H1 (cell line): ENCODE measurements around the gene KCMF1. TPM values are rescaled to one million over a fixed set of nuclear protein-coding genes. Genes with fewer than 3 reads are reported as not detected.

Experiments used
- CTCF ChIA-PET: fragments of 300-600 bp; sonication (Branson Sonifier 250); formaldehyde crosslinking; loops from one replicate; lab custom pipeline; 2021; ENCODE audit not compliant: partially characterized antibody; lab: Charles Lee
- POLR2A ChIA-PET: fragments of 300-600 bp; sonication (Branson Sonifier 250); formaldehyde crosslinking; loops from one replicate; lab custom pipeline; 2021; ENCODE audit warnings: inconsistent platforms; ENCODE audit not compliant: partially characterized antibody; lab: Charles Lee
- DNase-seq, 2 experiments: peaks; one replicate each; pipeline versions ENCODE4 v3.0.0 to v3.0.0-alpha.2; 2010 to 2022; ENCODE audit warnings: low spot score in 2 of 2, low read depth in 1 of 2, mixed read lengths in 1 of 2
- FAIRE-seq: peaks from 2 replicates; lab custom pipeline; 2011; peaks lifted over from hg19 to GRCh38; lab: Jason Lieb, UNC
- H2AFZ ChIP-seq: 2 replicates; pipeline ENCODE4 v1.8.1; 2012; ENCODE audit warnings: low read length, inconsistent platforms
- H2AK5ac ChIP-seq: 2 replicates; pipeline ENCODE4 v1.6.1; 2013; ENCODE audit warnings: low read depth, low read length
- H2BK120ac ChIP-seq: replicated peaks from 2 replicates; pipeline ENCODE3; 2013; ENCODE audit warnings: low read depth, low read length, inconsistent platforms
- H2BK12ac ChIP-seq: 2 replicates; pipeline ENCODE4 v1.6.1; 2013; ENCODE audit warnings: low read depth, low read length
- H2BK15ac ChIP-seq: 2 replicates; pipeline ENCODE4 v1.6.1; 2013; ENCODE audit warnings: low read length
- H2BK20ac ChIP-seq: 2 replicates; pipeline ENCODE4 v1.6.1; 2013; ENCODE audit warnings: low read length
- H2BK5ac ChIP-seq: 2 replicates; pipeline ENCODE4 v1.6.1; 2013; ENCODE audit warnings: low read depth, low read length
- H3K14ac ChIP-seq: 2 replicates; pipeline ENCODE4 v1.6.1; 2013; ENCODE audit warnings: inconsistent platforms; ENCODE audit not compliant: insufficient read length
- H3K18ac ChIP-seq: 2 replicates; pipeline ENCODE4 v1.6.1; 2013; ENCODE audit warnings: low read length; ENCODE audit errors: extremely low read depth
- H3K23ac ChIP-seq: 2 replicates; pipeline ENCODE4 v1.6.1; 2013; ENCODE audit warnings: inconsistent platforms; ENCODE audit not compliant: insufficient read length
- H3K23me2 ChIP-seq: 2 replicates; pipeline ENCODE4 v1.6.1; 2013; ENCODE audit warnings: low read depth, low read length
- H3K27ac ChIP-seq: 2 replicates; pipeline ENCODE4 v1.6.1; 2011; ENCODE audit warnings: low read depth, low read length, inconsistent platforms
- H3K27me3 ChIP-seq, 4 experiments: replicated peaks in 1 of 4; 1 replicate in 1 of 4; 2 replicates in 3 of 4; pipeline versions ENCODE4 v1.6.1 to v1.8.1; 2011 to 2013; ENCODE audit warnings: low read length in 3 of 4, mild to moderate bottlenecking in 3 of 4, inconsistent platforms in 2 of 4, mixed read lengths in 2 of 4, moderate library complexity in 1 of 4; ENCODE audit not compliant: control insufficient read depth in 3 of 4, insufficient read depth in 3 of 4; ENCODE audit errors: extremely low read depth in 1 of 4
- H3K36me3 ChIP-seq, 4 experiments: 2 replicates each; pipeline versions ENCODE4 v1.6.1 to v1.8.1; 2011 to 2013; ENCODE audit warnings: mild to moderate bottlenecking in 4 of 4, low read length in 3 of 4, moderate library complexity in 2 of 4, control low read depth in 1 of 4, inconsistent platforms in 1 of 4; ENCODE audit not compliant: insufficient read depth in 4 of 4, control insufficient read depth in 2 of 4
- H3K4ac ChIP-seq: replicated peaks from 2 replicates; pipeline ENCODE3; 2013; ENCODE audit warnings: low read length, low read depth, mixed read lengths, inconsistent platforms; ENCODE audit not compliant: insufficient read length
- H3K4me1 ChIP-seq, 4 experiments: replicated peaks in 1 of 4; 1 replicate in 1 of 4; 2 replicates in 3 of 4; pipeline versions ENCODE4 v1.6.1 to v1.8.1; 2011 to 2013; ENCODE audit warnings: low read length in 3 of 4, inconsistent platforms in 2 of 4, mixed read lengths in 1 of 4; ENCODE audit not compliant: insufficient read depth in 4 of 4, control insufficient read depth in 3 of 4
- H3K4me2 ChIP-seq, 2 experiments: 2 replicates each; pipeline versions ENCODE4 v1.6.1 to v1.8.1; 2011 to 2013; ENCODE audit warnings: low read depth in 2 of 2, low read length in 2 of 2, control low read depth in 1 of 2, inconsistent platforms in 1 of 2, mild to moderate bottlenecking in 1 of 2; ENCODE audit not compliant: insufficient read depth in 1 of 2
- H3K4me3 ChIP-seq, 4 experiments: fragments of 200-600, 300-600 bp in 1 of 4; sonication (generic), shearing (Covaris generic), sonication (Bioruptor Twin) in 1 of 4; 2 replicates each; pipeline versions ENCODE4 v1.5.1 to v1.8.1; 2011 to 2016; ENCODE audit warnings: low read length in 4 of 4, low read depth in 3 of 4, control low read depth in 2 of 4, inconsistent platforms in 2 of 4, mild to moderate bottlenecking in 2 of 4, mixed read lengths in 1 of 4, moderate library complexity in 1 of 4; ENCODE audit not compliant: insufficient read depth in 2 of 4; ENCODE audit errors: extremely low read depth in 1 of 4
- H3K56ac ChIP-seq: replicated peaks from 2 replicates; pipeline ENCODE3; 2013; ENCODE audit warnings: low read depth, mild to moderate bottlenecking, mixed read lengths, low read length, inconsistent platforms; ENCODE audit not compliant: insufficient read length
- H3K79me1 ChIP-seq: 2 replicates; pipeline ENCODE4 v1.6.1; 2013; ENCODE audit warnings: low read depth, low read length, control low read depth
- H3K79me2 ChIP-seq, 2 experiments: 2 replicates each; pipeline versions ENCODE4 v1.6.1 to v1.8.1; 2012 to 2013; ENCODE audit warnings: low read length in 2 of 2, mild to moderate bottlenecking in 2 of 2, inconsistent platforms in 1 of 2; ENCODE audit not compliant: insufficient read depth in 2 of 2, control insufficient read depth in 1 of 2
- H3K9ac ChIP-seq, 4 experiments: replicated peaks in 1 of 4; 1 replicate in 1 of 4; 2 replicates in 3 of 4; pipeline versions ENCODE4 v1.6.1 to v1.8.1; 2011 to 2013; ENCODE audit warnings: low read depth in 3 of 4, low read length in 3 of 4, control low read depth in 2 of 4, mild to moderate bottlenecking in 2 of 4, moderate library complexity in 2 of 4, inconsistent platforms in 1 of 4; ENCODE audit errors: extremely low read depth in 1 of 4
- H3K9me3 ChIP-seq, 2 experiments: 2 replicates each; pipeline versions ENCODE4 v1.6.1 to v1.8.1; 2012 to 2013; ENCODE audit warnings: mild to moderate bottlenecking in 2 of 2, moderate library complexity in 2 of 2, control low read depth in 1 of 2, inconsistent platforms in 1 of 2, low read depth in 1 of 2, low read length in 1 of 2, mixed read lengths in 1 of 2; ENCODE audit not compliant: insufficient read depth in 2 of 2
- H4K20me1 ChIP-seq, 2 experiments: replicated peaks in 1 of 2; 2 replicates each; pipeline versions ENCODE3 to v1.8.1; 2011 to 2013; ENCODE audit warnings: inconsistent platforms in 2 of 2, low read length in 2 of 2, mild to moderate bottlenecking in 1 of 2; ENCODE audit not compliant: insufficient read depth in 2 of 2, control insufficient read depth in 1 of 2
- H4K5ac ChIP-seq: 2 replicates; pipeline ENCODE4 v1.6.1; 2013; ENCODE audit warnings: low read length, low read depth, mixed read lengths, inconsistent platforms; ENCODE audit not compliant: insufficient read length
- H4K8ac ChIP-seq: 2 replicates; pipeline ENCODE4 v1.8.0; 2013; ENCODE audit warnings: mild to moderate bottlenecking, moderate library complexity, low read length, inconsistent platforms; ENCODE audit not compliant: insufficient read depth; ENCODE audit errors: extremely low read depth
- H4K91ac ChIP-seq: replicated peaks from 2 replicates; pipeline ENCODE3; 2013; ENCODE audit warnings: low read length, mixed read lengths, inconsistent platforms; ENCODE audit not compliant: insufficient read length
- CHD2 ChIP-seq: IDR thresholded peaks from 2 replicates; pipeline ENCODE4 v1.6.1; 2012; ENCODE audit warnings: low read length, improper control_type of control experiment
- EZH2 ChIP-seq: fragments of 200-600 bp; sonication (generic); IDR thresholded peaks from 2 replicates; pipeline ENCODE4 v1.7.1; 2012; ENCODE audit warnings: low read depth, mild to moderate bottlenecking, moderate library complexity, low read length, inconsistent platforms; ENCODE audit not compliant: severe bottlenecking
- KDM4A ChIP-seq: IDR thresholded peaks from one replicate; pipeline ENCODE4 v1.7.1; 2012; ENCODE audit warnings: low read depth, mild to moderate bottlenecking, moderate library complexity, low read length, inconsistent platforms; ENCODE audit not compliant: severe bottlenecking
- PHF8 ChIP-seq: fragments of 200-600 bp; sonication (generic); conservative IDR thresholded peaks from 2 replicates; pipeline ENCODE4 v1.7.1; 2012; ENCODE audit warnings: low read depth, mild to moderate bottlenecking, inconsistent platforms, low read length, moderate library complexity
- RNF2 ChIP-seq: fragments of 200-900, 300-1000 bp; sonication (generic); IDR thresholded peaks from 2 replicates; pipeline ENCODE4 v1.7.1; 2016; ENCODE audit warnings: borderline replicate concordance, low read depth, mild to moderate bottlenecking, antibody characterized with exemption, low read length; ENCODE audit not compliant: poor library complexity, severe bottlenecking; ENCODE audit errors: missing control alignments
- RXRA ChIP-seq: IDR thresholded peaks from 2 replicates; pipeline ENCODE4 v1.6.1; 2011; ENCODE audit warnings: low read depth, mild to moderate bottlenecking, low read length, moderate library complexity; ENCODE audit not compliant: insufficient read depth
- SRF ChIP-seq: IDR thresholded peaks from 2 replicates; pipeline ENCODE4 v1.6.1; 2011; ENCODE audit warnings: mild to moderate bottlenecking, low read depth, low read length, moderate library complexity
- SUZ12 ChIP-seq: fragments of 200-600 bp; sonication (generic); IDR thresholded peaks from 2 replicates; pipeline ENCODE4 v1.6.1; 2012; ENCODE audit warnings: mild to moderate bottlenecking, inconsistent platforms, low read length, moderate library complexity, mixed read lengths
- WGBS, 2 experiments: shearing (Covaris generic) in 1 of 2; methylation state at CpG; one replicate each; pipeline versions ENCODE4 v1.1.6 to v1.1.7; 2013 to 2015; ENCODE audit warnings: low lambda C conversion rate in 2 of 2, mixed read lengths in 2 of 2, inconsistent platforms in 1 of 2, low coverage in 1 of 2, missing lambda C conversion rate in 1 of 2; ENCODE audit not compliant: insufficient replicate concordance in 2 of 2, insufficient coverage in 1 of 2, insufficient read length in 1 of 2; ENCODE audit errors: extremely low coverage in 1 of 2, missing lambda C conversion rate in 1 of 2; 5-methylcytosine and 5-hydroxymethylcytosine counted together
- polyA plus RNA-seq, 7 experiments: library from polyadenylated mRNA; depleted of rRNA in 3 of 7; stranded (reverse) in 5 of 7; unstranded in 2 of 7; fragments of >200 nt in 5 of 7; fragments of 200-250 nt in 2 of 7; gene quantifications; 1 replicate in 5 of 7; 2 replicates in 1 of 7; 4 replicates in 1 of 7; pipeline versions ENCODE4 v1.2.1 to v1.2.3, GENCODE V29; 2011 to 2013; ENCODE audit warnings: missing spikeins in 2 of 7, mixed read lengths in 2 of 7
- total RNA-seq: library from RNA; stranded (reverse); fragmentation: NEBNext Ultra II Directional; extraction: Animal tissue kit (Norgen Biotek cat#: 25700); gene quantifications from 2 replicates; pipeline ENCODE4 v1.2.1, GENCODE V29; 2021
- TF ChIP-seq, protein P1 (sequence below), 3 experiments: IDR thresholded peaks; 1 replicate in 2 of 3; 2 replicates in 1 of 3; pipeline versions ENCODE4 v1.5.1 to v1.6.1; 2011; ENCODE audit warnings: low read length in 3 of 3, mild to moderate bottlenecking in 3 of 3, inconsistent platforms in 2 of 3, low read depth in 1 of 3, moderate library complexity in 1 of 3; ENCODE audit not compliant: insufficient read depth in 1 of 3; ENCODE audit errors: control extremely low read depth in 1 of 3

Gene KCMF1
- total and polyA plus RNA-seq, 2 of the 8 experiments (the other 6 are each of a cell fraction or from before 2014, with no cell fraction given) = 86.9 to 149 TPM

DNA sequence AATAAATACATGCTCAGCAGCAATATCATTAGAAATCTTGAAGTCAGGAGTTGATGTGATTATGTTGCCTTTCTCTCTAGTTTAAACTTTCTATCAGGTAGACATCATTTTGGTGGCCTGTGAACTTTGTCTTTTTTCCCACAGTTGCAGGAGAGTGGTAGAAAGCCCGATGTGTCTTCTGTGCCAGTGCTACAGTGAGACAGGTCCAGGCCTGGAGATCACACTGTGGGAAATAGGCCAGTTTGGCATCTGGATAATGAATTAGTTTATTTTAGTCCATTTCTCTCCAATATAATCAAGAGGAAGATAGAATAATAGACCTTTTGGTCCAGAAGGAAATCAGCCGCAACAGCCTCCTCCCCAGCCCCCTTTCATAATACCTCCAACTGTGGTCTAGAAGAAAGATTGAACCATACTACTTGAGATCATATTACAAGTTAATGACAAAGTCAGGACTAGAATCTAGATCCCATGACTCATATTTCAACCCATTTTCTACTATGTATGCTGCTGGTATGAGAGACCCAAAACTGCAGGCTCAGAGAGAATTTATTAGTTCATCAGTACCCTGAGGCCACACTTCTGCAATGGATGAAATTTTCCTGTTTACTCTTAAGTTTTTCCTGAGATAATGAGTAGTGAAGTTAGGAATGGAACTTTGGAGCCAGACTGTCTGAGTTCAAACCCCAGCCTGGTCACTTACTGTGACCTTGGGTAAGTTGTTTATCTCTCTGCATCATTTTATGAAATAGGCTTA lies 20.6 kb downstream of the KCMF1 start:
- WGBS, 2 experiments = 84% methylated on average over 2 of the region's 2 CpGs; no CpG with 5 or more reads in 1 of the 2 experiments
- no peak overlapping the region for H3K9ac ChIP-seq
- no peak overlapping the region for H2BK15ac ChIP-seq
- H3K18ac ChIP-seq = no peak overlapping the region
- no peak overlapping the region for H3K4me3 ChIP-seq
- H4K91ac ChIP-seq = no peak overlapping the region
- no peaks in the 10 kb centered on the region; the same call in 1 of the 2 replicates for H3K79me1 ChIP-seq
- CTCF ChIA-PET = interaction anchor here (1.0 to 1.5 kb wide), 2 partner anchors 16 to 48 kb away, joined by 3 read pairs; no protein-coding TSS in a partner anchor
- no peaks in the 10 kb centered on the region for H3K36me3 ChIP-seq
- no peak overlapping the region for H3K23ac ChIP-seq
- H2AK5ac ChIP-seq = no peak overlapping the region
- no peak overlapping the region for H2BK120ac ChIP-seq
- no peak overlapping the region for H3K4ac ChIP-seq
- H2BK12ac ChIP-seq = no peak overlapping the region
- H3K56ac ChIP-seq = no peak overlapping the region
- no peak for FAIRE-seq
- no peak overlapping the region for H2AFZ ChIP-seq
- no peaks in the 10 kb centered on the region for H3K27me3 ChIP-seq
- no peaks in the 10 kb centered on the region; a peak in 3 of 7 replicates for H3K4me1 ChIP-seq
- H3K27ac ChIP-seq = no peak overlapping the region
- no peak for DNase-seq
- H2BK20ac ChIP-seq = no peak overlapping the region
- no peak overlapping the region for H2BK5ac ChIP-seq
- POLR2A ChIA-PET = interaction anchor here (0.7 to 1.7 kb wide), 4 partner anchors 8 to 33 kb away, joined by 3 to 5 read pairs (median 4); no protein-coding TSS in a partner anchor
- peaks cover 50 to 99% of the 10 kb centered on the region in 2 experiments for H3K79me2 ChIP-seq
- H3K4me2 ChIP-seq = no peak overlapping the region
- H3K14ac ChIP-seq = no peak overlapping the region
- peaks cover 17 to 20% of the 10 kb centered on the region in 2 experiments for H4K20me1 ChIP-seq
- H4K5ac ChIP-seq = no peak overlapping the region
- no peaks in the 10 kb centered on the region for H3K9me3 ChIP-seq
- H3K23me2 ChIP-seq = no peaks in the 10 kb centered on the region
- no peak overlapping the region for H4K8ac ChIP-seq
- TF ChIP-seq, protein P1, sequence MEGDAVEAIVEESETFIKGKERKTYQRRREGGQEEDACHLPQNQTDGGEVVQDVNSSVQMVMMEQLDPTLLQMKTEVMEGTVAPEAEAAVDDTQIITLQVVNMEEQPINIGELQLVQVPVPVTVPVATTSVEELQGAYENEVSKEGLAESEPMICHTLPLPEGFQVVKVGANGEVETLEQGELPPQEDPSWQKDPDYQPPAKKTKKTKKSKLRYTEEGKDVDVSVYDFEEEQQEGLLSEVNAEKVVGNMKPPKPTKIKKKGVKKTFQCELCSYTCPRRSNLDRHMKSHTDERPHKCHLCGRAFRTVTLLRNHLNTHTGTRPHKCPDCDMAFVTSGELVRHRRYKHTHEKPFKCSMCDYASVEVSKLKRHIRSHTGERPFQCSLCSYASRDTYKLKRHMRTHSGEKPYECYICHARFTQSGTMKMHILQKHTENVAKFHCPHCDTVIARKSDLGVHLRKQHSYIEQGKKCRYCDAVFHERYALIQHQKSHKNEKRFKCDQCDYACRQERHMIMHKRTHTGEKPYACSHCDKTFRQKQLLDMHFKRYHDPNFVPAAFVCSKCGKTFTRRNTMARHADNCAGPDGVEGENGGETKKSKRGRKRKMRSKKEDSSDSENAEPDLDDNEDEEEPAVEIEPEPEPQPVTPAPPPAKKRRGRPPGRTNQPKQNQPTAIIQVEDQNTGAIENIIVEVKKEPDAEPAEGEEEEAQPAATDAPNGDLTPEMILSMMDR (IDR thresholded peaks at IDR 0.05; ENCODE audit: control extremely low read depth in 1 of 3, insufficient read depth in 1 of 3, low read depth in 1 of 3, low read length in 3 of 3) = no peak
- TF ChIP-seq EZH2 (no peak), SRF (no peak), PHF8 (no peak), RXRA (no peak), RNF2 (no peak), CHD2 (no peak), KDM4A (no peak), SUZ12 (no peak)
